Measurements from ENCODE around the gene KRTAP4-9.
"Not testable (repeated sequence)": the region's sequence is repeated elsewhere in the genome, so short reads cannot be mapped to it uniquely, and the experiment has no call there.

KRTAP4-9 gene

DNA sequence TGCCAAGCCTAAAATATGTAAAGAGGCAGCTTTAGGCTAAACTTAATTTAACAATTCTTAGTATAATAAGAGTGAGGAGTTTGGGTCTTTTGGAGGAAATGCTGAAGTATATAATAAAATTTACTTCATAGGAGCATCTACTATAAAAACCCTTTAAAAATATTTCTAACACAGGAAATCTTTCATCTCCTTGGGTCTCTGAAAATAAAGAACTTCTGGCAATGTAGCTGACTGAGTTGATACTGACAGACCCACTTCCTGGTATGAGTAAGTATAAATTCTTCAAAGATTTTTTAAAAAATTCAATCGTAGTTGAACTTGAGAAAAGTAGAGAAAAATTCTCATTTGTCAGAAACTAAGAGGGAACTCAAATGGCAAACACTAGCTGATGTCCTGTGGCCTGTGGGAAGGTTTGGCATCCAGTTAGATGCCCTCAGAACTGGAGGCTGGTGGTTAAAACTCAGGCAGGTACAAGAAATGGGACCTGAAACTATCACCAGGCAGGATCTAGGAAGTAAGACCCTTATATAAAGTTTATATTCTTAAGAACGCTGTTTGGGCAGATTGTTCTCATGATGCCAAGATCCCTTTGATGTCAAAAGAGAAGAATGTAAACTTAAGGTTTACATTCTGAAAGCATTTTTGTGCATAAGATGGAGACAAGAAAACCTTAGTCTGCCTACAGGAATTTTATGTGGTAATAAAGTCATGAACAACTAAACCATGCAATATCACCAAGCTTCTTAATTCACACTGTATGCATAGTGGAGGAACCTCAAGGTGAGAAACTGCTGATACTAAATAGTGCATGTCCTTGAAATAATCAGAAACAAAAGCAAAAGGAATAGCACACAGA, 28.9 kb downstream of the KRTAP4-9 start:
- no peak for DNase-seq (ENCODE audit: low read depth)
- no peak overlapping the region for H3K4me3 ChIP-seq (ENCODE audit: low read depth, low read length)
- TF ChIP-seq MYC (IDR thresholded peaks at IDR 0.05; ENCODE audit: low read depth, low read length) = no peak
- TF ChIP-seq, protein P1, sequence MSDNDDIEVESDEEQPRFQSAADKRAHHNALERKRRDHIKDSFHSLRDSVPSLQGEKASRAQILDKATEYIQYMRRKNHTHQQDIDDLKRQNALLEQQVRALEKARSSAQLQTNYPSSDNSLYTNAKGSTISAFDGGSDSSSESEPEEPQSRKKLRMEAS (IDR thresholded peaks at IDR 0.05; ENCODE audit: low read depth, low read length) = no peak
- TF ChIP-seq, protein P2, sequence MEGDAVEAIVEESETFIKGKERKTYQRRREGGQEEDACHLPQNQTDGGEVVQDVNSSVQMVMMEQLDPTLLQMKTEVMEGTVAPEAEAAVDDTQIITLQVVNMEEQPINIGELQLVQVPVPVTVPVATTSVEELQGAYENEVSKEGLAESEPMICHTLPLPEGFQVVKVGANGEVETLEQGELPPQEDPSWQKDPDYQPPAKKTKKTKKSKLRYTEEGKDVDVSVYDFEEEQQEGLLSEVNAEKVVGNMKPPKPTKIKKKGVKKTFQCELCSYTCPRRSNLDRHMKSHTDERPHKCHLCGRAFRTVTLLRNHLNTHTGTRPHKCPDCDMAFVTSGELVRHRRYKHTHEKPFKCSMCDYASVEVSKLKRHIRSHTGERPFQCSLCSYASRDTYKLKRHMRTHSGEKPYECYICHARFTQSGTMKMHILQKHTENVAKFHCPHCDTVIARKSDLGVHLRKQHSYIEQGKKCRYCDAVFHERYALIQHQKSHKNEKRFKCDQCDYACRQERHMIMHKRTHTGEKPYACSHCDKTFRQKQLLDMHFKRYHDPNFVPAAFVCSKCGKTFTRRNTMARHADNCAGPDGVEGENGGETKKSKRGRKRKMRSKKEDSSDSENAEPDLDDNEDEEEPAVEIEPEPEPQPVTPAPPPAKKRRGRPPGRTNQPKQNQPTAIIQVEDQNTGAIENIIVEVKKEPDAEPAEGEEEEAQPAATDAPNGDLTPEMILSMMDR (IDR thresholded peaks at IDR 0.05; ENCODE audit: low read depth, low read length) = no peak
- no peak for TF ChIP-seq POLR2A (IDR thresholded peaks at IDR 0.05; ENCODE audit: extremely low read depth, insufficient read length)

DNA sequence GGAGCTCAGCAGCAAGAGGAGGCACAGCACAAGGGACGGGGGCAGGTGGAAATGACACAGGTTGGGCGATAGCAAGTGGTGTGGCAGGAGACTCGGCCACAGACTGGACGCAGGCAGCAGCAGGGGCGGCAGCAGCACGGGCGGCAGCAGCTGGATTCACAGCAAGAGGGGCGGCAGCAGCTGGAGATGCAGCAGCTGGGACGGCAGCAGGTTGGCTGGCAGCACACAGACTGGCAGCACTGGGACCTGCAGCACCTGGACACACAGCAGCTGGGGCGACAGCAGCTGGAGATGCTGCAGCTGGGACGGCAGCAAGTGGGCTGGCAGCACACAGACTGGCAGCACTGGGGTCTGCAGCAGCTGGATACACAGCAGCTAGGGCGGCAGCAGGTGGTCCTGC, 34.7 kb downstream of the KRTAP4-9 start:
- H3K4me3 ChIP-seq (ENCODE audit: low read depth, low read length); DNase-seq (ENCODE audit: low read depth): not testable (repeated sequence)

DNA sequence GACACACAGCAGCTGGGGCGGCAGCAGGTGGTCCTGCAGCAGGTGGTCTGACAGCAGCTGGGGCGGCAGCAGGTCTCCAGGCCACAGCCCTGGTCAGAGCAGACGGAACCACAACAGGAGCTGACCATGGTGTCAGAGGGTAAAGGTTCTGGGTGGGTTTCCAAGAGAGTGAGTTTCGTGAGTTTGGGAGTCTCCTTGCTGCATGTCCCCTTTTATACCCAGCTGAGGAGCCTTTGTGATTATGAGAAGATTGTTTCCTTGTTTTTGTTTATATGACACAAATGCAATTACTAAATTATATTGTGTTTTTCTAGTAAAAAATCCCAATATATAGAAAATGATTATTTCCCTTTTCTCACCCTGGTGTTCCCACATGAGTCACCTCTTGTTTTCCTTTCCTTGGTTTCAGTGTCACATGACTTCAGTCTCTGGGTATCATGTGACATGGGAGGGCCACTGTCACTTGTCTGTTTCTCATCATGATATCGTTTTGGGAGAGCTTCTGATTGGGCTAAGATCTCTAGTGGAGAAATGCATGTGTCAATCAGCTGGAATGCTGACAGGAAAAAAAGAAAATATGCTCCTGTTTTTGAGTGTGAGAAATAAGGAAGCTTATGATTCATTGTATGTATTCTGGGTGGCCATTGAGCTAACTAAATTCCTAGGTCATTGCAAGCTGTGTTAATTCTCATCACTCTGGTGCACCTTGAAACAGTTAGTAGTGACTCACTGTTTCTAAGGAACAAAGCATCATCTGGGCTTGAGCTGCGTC, 35.4 kb downstream of the KRTAP4-9 start, which contains the start of gene KRTAP4-6:
TSS of gene KRTAP4-6 (minus strand) at position 185 of the 772 bp plus-strand sequence. CDS start at position 128, 57 bp downstream.
- TF ChIP-seq, protein P2 (IDR thresholded peaks at IDR 0.05; ENCODE audit: low read depth, low read length) = no peak
- TF ChIP-seq POLR2A (IDR thresholded peaks at IDR 0.05; ENCODE audit: extremely low read depth, insufficient read length) = no peak
- TF ChIP-seq, protein P1 (IDR thresholded peaks at IDR 0.05; ENCODE audit: low read depth, low read length) = no peak
- TF ChIP-seq MYC (IDR thresholded peaks at IDR 0.05; ENCODE audit: low read depth, low read length) = no peak
- DNase-seq (ENCODE audit: low read depth) = no peak

DNA sequence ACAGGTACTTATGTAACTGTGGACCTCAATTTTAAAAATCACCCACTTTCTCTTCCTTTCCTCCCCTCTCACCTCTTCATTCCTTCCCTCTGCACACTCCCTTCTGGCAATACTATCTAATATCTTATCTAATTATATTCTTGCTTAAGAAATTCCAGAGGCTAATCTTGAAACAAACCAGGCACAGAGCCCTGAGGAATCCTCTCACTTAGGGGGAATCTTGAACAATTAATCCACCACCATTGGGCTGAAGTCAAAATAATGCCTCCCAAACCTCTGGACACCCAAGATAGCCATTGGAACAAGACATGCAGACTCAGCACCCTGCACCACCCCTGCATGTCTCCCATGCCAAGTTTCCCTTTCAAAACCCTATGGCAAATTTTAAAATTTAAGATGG, 36.2 kb downstream of the KRTAP4-9 start:
- no peak for DNase-seq (ENCODE audit: low read depth)
- H3K4me3 ChIP-seq (ENCODE audit: low read depth, low read length) = no peak overlapping the region
- TF ChIP-seq, protein P2 (IDR thresholded peaks at IDR 0.05; ENCODE audit: low read depth, low read length) = no peak
- TF ChIP-seq MYC (IDR thresholded peaks at IDR 0.05; ENCODE audit: low read depth, low read length) (no peak), POLR2A (IDR thresholded peaks at IDR 0.05; ENCODE audit: extremely low read depth, insufficient read length) (no peak)
- TF ChIP-seq, protein P1 (IDR thresholded peaks at IDR 0.05; ENCODE audit: low read depth, low read length) = no peak

More for the DNA sequence above, 35.4 kb downstream of the KRTAP4-9 start, which contains the start of gene KRTAP4-6:
- no peak within 1 kb of the TSS for H3K4me3 ChIP-seq (ENCODE audit: low read depth, low read length)

DNA sequence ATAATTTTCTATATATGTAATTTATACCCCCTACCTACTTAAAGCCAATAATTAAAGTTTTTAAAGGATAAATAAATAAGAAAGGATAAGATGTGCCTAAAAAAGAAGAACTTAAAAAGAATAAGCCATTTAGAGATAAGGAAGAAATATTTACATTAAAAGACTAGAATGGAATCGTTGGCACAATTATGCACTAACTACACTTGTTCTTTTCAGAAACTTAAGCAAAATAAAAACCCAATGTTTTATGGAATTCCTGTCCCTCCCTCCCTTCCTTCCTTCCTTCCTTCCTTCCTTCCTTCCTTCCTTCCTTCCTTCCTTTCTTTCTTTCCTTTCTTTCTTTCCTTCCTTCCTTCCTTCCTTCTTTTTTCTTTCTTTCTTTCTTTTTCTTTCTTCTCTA, 39.7 kb downstream of the KRTAP4-9 start:
- H3K4me3 ChIP-seq (ENCODE audit: low read depth, low read length) = no peak overlapping the region
- TF ChIP-seq, protein P2 (IDR thresholded peaks at IDR 0.05; ENCODE audit: low read depth, low read length) = no peak
- no peak for TF ChIP-seq MYC (IDR thresholded peaks at IDR 0.05; ENCODE audit: low read depth, low read length)
- TF ChIP-seq, protein P1 (IDR thresholded peaks at IDR 0.05; ENCODE audit: low read depth, low read length) = no peak
- no peak for TF ChIP-seq POLR2A (IDR thresholded peaks at IDR 0.05; ENCODE audit: extremely low read depth, insufficient read length)
- DNase-seq (ENCODE audit: low read depth) = no peak

DNA sequence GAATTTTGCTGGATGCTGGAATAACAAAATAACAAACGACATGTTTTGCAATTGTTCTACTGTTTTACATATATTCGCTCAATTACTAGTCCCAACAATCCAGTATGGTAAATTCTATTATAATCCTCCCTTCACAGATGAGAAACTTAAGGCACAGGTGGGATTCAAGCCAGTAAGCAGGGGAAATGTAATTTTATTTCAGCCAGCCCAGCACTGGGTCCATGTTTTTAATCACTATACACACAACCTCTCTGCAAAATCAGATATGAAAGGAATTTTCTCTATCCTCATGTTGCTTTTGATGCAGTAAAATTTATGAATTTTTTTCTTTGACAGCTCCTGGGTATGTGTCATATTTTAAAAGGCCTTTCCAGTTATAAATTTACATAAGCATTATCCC, 40.1 kb downstream of the KRTAP4-9 start:
- DNase-seq (ENCODE audit: low read depth) = no peak
- TF ChIP-seq, protein P2 (IDR thresholded peaks at IDR 0.05; ENCODE audit: low read depth, low read length) = no peak
- H3K4me3 ChIP-seq (ENCODE audit: low read depth, low read length) = no peak overlapping the region

All from NB4 (cell line).